ENCODE measurements around the gene DOC2A. TPM values are rescaled to one million over a fixed set of nuclear protein-coding genes. Genes with fewer than 3 reads are reported as not detected.

DOC2A gene
- total and polyA plus RNA-seq, 2 of the 4 experiments (the other 2 are of a cell fraction): under 0.01 to 0.48 TPM

DNA sequence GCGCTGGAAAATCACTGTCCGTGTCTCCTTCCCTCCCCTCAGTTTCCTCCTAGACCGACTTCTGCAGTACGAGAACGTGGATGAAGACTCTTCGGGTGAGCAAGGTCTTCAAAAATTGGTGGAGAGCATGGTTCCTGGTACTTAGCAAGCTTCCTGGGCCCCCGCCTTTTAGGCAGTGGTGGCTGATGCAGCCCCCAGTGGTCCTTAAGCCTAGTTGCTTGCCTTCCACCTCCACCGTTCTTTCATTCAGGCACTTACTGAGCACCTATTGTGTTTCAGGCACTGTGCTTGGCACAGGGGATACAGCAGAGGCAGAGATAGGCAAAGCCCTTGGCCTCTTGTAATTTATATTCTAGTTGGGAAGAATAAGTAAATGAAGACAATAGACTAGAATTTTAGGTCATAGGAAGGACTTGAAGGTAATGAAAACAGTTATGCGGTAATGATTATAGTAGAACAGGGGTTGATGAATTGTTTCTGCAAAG lies 14.0 kb downstream of the DOC2A start:
- Histone ChIP-seq H2AFZ (replicated peaks; ENCODE audit: low read length, poor library complexity) (peak overlapping the region; percentile 99), H4K91ac (ENCODE audit: insufficient read depth, low read depth, low read length) (peak overlapping the region; percentile 63; the same call in 1 of the 2 replicates), H2BK5ac (ENCODE audit: low read depth, low read length, poor library complexity, severe bottlenecking) (peak overlapping the region; percentile 27), H3K9me3 (ENCODE audit: control insufficient read depth, insufficient read depth, low read length) (no peaks in the 10 kb centered on the region), H3K4me2 (ENCODE audit: low read depth, low read length) (peak overlapping the region; percentile 95), H3K9me1 (ENCODE audit: insufficient read depth, low read length) (peaks cover 7% of the 10 kb centered on the region; the same call in 1 of the 2 replicates), H3K79me1 (ENCODE audit: low read depth in 1 of 2, low read length in 2 of 2) (peaks cover 16 to 50% of the 10 kb centered on the region in 2 experiments; a peak in 3 of 4 replicates), H3K27me3 (ENCODE audit: control insufficient read depth, insufficient read depth, low read length) (no peaks in the 10 kb centered on the region), H3K27ac (ENCODE audit: insufficient read depth, low read length) (peak overlapping the region; percentile 49; the same call in 1 of the 2 replicates), H3K4me3 (ENCODE audit: insufficient read depth, low read depth, low read length) (peak overlapping the region; percentile 65), H4K5ac (ENCODE audit: low read depth, low read length) (peak overlapping the region; percentile 1; the same call in 1 of the 2 replicates), H4K8ac (ENCODE audit: low read depth in 2 of 2, low read length in 2 of 2) (peak overlapping the region; percentile 90 to 93), H3K18ac (ENCODE audit: low read depth, low read length) (no peak overlapping the region), H3K23ac (ENCODE audit: low read depth, low read length) (peak overlapping the region; percentile 98), H3K36me3 (ENCODE audit: control insufficient read depth, insufficient read depth, low read length) (peaks cover 19% of the 10 kb centered on the region), H2AK5ac (ENCODE audit: low read depth, low read length) (peak overlapping the region; percentile 59), H2BK15ac (ENCODE audit: low read depth, low read length) (no peak overlapping the region), H3K4ac (ENCODE audit: low read depth, low read length) (peak overlapping the region; percentile 91), H4K20me1 (ENCODE audit: insufficient read depth, low read length) (no peaks in the 10 kb centered on the region), H3K56ac (ENCODE audit: extremely low read depth, insufficient read depth, low read length) (peak overlapping the region; percentile 71), H2BK120ac (ENCODE audit: low read depth, low read length) (0 out of 2 replicates have a peak overlapping the region, but pooled peaks have one; percentile 57), H2BK20ac (ENCODE audit: low read depth, low read length) (no peak overlapping the region), H2AK9ac (replicated peaks; ENCODE audit: low read depth, low read length, poor library complexity) (peak overlapping the region; percentile 98), H3K4me1 (ENCODE audit: control insufficient read depth, insufficient read depth, low read length) (peaks cover 8% of the 10 kb centered on the region), H3K14ac (replicated peaks; ENCODE audit: low read depth, low read length) (peak overlapping the region; percentile 91), H3K9ac (ENCODE audit: low read depth, low read length) (peak overlapping the region; percentile 65)
- ATAC-seq (ENCODE audit: low read depth) (no peak; the same call in 1 of the 2 replicates), DNase-seq (no peak)
- no CpG with 5 or more reads among the region's 9 CpGs for WGBS, 2 experiments (ENCODE audit: extremely low coverage in 2 of 2, insufficient read length in 1 of 2)
- ChIA-PET CTCF (interaction anchor here (1.7 kb wide), 1 partner anchor 181 kb away, joined by 4 read pairs; the partner anchor contains the start of gene PAGR1), POLR2A (ENCODE audit: unreplicated experiment) (no interaction called here)
- BruUV-seq (replicated peaks): TSS peak; percentile 25
- TF ChIP-seq POLR2A (IDR thresholded peaks at IDR 0.05; ENCODE audit: low read depth, low read length): no peak
- TF ChIP-seq MXI1 (IDR thresholded peaks at IDR 0.05; ENCODE audit: borderline replicate concordance, low read depth, low read length): no peak
- TF ChIP-seq SMC3 (IDR thresholded peaks at IDR 0.05; ENCODE audit: low read depth, low read length): no peak
- TF ChIP-seq, protein P1, sequence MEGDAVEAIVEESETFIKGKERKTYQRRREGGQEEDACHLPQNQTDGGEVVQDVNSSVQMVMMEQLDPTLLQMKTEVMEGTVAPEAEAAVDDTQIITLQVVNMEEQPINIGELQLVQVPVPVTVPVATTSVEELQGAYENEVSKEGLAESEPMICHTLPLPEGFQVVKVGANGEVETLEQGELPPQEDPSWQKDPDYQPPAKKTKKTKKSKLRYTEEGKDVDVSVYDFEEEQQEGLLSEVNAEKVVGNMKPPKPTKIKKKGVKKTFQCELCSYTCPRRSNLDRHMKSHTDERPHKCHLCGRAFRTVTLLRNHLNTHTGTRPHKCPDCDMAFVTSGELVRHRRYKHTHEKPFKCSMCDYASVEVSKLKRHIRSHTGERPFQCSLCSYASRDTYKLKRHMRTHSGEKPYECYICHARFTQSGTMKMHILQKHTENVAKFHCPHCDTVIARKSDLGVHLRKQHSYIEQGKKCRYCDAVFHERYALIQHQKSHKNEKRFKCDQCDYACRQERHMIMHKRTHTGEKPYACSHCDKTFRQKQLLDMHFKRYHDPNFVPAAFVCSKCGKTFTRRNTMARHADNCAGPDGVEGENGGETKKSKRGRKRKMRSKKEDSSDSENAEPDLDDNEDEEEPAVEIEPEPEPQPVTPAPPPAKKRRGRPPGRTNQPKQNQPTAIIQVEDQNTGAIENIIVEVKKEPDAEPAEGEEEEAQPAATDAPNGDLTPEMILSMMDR (conservative IDR thresholded peaks at IDR 0.05; ENCODE audit: low read depth, low read length): no peak
- TF ChIP-seq, protein P2, sequence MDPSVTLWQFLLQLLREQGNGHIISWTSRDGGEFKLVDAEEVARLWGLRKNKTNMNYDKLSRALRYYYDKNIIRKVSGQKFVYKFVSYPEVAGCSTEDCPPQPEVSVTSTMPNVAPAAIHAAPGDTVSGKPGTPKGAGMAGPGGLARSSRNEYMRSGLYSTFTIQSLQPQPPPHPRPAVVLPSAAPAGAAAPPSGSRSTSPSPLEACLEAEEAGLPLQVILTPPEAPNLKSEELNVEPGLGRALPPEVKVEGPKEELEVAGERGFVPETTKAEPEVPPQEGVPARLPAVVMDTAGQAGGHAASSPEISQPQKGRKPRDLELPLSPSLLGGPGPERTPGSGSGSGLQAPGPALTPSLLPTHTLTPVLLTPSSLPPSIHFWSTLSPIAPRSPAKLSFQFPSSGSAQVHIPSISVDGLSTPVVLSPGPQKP (IDR thresholded peaks at IDR 0.05; ENCODE audit: borderline replicate concordance, low read depth, low read length): no peak
- TF ChIP-seq MAFK (IDR thresholded peaks at IDR 0.05; ENCODE audit: low read depth, low read length): no peak
- intact Hi-C loops (cut with micrococcal nuclease): loop anchor here (5.0 kb wide), 1 partner anchor 70 kb away; the partner anchor contains the start of gene KCTD13
- dilution Hi-C loops (cut with HindIII; ENCODE audit: low sequenced_read_pairs, unreplicated experiment): no loop called here
- in situ Hi-C loops (cut with MboI; ENCODE audit: low sequenced_read_pairs): no loop called here

All from IMR-90 (cell line).